ENCODE data around the gene LRMDA.

The LRMDA gene

DNA sequence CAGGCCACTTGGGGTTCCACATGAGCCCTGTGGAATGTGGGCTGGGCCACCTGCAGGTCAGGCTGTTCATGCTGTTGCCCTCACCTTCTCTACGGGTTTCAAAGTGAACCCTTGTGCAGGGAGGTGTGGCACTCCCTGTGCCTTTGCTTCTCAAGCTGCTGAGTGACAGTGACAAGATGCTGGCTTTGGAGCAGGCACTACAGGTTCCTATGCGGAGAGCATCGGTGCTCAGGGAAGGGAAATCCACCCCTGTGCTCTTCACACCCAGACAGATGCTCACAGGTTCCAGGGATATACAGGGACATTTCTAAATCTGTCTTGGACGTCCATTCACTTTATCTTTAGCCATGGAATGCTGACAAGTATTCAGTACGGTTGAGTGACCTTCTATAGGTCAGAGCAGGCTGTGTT lies 1005.0 kb downstream of the LRMDA start:
- DNase-seq: no peak

DNA sequence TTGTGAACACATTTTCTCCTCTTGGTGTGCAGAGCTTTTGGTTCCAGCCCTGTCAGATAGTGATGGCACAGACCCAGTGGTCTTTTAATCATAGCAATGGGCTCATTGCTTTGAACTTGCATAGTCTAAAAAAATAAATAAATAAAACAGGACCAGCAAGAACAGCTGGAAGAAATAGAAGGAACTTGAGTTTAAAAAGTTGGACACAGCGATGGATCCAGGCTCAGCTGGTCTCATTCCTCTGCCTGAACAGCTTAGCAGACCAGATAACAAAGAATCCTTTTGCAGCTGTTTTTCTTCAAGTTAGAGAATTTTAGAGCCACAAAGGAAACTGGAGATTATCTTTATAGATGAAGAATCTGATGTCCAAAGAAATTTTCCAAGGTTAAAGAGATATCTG lies 1005.6 kb downstream of the LRMDA start:
- DNase-seq: no peak

DNA sequence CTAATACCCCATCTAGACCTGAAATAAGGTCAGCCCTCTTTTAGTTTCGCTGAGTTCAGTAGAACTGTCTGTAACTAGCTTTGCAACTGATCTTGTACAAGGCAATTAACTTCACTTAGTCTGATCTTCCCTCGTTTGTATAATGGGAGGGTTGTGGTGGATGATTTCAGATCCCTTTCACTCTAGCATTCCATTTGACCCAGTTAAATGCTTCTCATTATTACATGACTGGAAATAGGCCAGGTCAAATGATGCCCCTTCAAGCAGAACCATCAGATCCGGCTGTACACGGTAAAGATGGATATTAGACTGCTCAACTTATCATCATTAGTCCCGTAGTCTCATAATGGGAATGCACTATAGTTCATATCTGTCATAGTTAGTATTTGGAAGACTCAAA lies 1009.0 kb downstream of the LRMDA start:
- DNase-seq: no peak

DNA sequence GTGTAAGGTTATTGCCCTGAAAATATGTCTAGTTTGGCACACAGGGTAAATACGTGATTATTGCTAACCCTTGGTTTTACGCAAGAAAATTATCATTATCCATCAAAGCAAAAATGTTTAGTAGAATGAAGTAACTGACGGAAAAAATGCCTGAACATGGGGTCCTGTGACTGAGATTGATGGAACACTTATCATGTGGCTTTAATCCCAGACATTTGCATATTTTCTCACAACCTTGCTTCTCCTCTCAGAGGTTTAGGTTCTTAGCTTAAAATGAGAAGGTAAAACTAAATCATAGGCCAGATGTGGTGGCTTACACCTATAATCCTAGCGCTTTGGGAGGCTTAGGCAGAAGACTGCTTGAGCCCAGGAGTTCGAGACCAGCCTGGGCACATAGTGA lies 1010.7 kb downstream of the LRMDA start:
- no peak for DNase-seq

DNA sequence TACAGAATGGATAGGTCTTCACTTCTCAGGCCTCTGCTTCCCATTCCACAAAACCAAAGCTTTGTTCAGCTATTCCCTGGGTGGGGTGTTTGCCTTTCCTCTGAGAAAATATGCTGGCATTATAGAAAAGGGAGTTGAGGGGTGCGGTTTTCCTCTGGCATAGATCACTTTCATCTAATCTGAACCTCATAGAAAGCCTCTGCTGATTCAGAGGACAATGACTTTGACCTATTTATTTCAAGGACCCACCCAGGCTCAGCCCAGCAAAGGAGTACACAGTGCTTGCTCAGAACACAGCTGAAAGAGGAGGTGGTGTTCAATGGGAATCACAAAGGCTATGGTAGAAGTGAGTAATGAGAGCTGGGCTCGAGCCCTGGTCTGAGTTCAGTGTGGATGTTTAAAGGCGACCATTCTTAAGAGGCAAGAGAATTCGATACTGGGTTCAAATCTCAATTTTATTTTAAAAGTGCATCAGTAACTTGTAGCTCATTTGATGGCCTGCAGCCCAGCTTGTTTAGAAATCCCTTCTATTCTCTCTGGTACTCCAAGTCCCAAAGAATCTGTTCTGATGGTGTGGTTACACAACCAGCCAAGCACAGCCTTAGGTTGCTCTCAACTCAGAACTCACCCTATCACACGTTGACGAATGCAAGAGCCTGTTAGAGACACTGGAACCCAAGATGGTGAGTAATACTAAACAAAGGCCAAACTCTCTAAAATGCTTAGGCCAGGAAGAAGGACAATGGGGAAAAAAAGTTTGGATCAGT lies 1012.8 kb downstream of the LRMDA start:
- DNase-seq: no peak

DNA sequence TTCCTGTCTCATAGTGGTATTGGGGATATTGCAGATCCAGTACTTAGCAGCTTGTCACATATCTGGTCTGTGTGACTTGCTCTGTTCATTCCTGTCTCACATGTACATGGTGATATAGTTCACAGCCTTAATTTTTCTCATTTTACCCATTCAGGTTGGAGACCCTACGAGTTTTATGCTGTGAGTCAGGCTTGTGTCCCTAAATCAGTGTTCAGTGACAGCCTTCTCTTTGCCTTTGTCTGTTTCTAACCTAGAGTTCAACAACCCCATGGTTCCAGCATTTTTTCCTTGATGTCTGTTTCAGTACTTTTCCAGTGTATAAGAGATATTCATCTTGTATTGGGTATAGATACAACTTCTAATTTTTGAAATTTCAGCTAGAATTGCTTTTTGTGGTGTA lies 1016.2 kb downstream of the LRMDA start:
- no peak for DNase-seq

DNA sequence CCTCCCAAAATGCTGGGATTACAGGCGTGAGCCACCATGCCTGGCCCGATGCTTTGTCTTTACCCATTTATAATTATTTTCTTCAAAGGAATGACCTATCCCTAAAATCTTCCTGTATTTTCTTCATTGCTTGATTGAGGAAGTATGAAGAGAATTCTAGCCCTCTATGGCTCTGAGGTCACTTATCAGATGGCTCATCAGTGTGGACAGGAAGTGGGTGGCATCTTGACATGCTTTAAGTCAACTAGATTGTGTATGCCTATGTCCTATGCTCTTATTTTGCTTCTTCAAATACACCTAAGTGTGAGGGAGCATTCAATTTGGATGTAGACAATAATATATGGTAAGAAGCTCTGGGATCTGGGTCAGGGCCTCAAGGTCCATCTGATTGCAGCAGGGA lies 1020.5 kb downstream of the LRMDA start:
- no peak for DNase-seq

DNA sequence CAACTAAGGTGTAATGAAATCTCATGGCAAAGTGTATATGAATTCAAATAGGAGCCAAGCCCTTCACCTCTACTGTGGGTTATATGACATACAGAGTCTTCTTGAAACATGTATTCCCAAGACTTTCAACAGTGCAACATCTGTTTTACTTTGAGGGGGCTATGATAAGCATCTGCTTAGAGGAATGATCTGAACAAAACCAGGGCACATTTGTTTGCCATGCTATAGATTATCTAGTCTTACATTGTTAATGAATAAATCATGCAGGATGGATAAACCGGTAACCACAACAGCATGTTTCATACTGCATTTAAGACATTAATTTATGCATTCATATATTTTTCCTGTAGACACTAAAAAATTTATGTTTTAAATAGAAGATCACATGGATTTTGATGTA lies 1021.9 kb downstream of the LRMDA start:
- no peak for DNase-seq

DNA sequence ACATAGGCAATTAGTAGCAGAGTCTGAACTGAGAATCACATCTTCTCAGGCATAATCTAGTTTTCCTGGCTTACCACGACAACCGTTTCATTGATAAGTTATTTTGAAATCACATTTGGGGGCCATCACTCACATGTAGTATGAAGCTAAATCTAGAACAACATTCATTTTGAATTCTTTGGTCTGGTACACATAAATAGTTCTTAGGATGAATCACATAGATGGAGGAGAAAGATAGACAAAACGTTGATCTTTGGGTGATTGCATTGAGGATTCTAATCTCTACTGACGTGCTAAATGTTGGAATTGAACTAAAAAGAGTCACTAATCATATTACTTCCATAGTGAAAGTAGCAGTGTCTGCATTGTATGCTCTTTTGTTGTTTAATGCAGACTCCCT lies 1022.6 kb downstream of the LRMDA start:
- DNase-seq: no peak

DNA sequence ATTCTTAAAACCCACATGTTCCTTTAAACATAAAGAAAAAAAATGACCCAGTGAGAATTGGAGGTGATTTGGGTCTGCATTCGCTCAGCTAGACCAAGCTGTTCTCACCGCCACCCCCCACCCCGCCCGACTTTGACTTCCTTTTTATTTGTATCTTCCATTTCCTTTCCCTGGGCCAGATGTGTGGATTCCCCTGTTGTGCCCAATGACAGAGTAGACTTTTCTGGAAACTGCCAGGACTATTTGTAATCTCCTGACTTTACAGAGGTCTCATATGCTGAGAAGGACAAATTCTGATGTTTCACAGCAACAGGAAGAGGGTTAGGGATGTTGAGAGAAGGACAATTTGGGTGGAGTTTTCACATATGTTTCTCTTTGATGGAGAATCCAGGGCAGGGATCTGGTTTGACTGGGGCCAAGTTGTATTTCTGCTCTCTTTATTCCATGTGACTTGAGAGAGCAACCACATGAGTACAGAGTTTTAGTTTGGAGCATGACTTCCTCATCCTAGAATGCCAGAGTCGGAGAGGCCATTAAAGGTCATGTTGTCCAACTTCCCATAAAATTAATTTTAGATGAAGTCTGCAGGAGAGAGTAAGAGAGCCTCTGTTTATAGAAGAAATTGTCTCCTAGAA lies 1023.2 kb downstream of the LRMDA start:
- DNase-seq: no peak

DNA sequence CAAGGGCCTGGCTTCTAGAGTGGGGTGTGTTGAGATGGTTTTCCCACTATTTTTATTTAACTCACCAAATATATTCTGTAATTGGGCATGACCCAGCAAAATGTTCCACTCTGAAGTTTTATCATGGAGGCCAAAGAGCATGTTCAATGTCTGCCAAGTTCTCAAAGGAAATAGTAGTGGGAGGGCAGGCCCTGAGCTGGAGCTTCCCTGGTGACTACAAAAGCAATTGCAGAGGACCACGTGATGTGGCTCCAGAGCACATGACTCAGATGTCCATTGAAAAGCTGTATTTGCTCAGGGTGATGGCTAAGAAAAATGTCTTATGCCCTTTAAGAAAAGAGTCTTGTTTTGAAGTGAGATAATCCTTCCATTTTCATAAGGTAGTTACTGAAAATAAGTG lies 1024.8 kb downstream of the LRMDA start:
- DNase-seq: no peak

DNA sequence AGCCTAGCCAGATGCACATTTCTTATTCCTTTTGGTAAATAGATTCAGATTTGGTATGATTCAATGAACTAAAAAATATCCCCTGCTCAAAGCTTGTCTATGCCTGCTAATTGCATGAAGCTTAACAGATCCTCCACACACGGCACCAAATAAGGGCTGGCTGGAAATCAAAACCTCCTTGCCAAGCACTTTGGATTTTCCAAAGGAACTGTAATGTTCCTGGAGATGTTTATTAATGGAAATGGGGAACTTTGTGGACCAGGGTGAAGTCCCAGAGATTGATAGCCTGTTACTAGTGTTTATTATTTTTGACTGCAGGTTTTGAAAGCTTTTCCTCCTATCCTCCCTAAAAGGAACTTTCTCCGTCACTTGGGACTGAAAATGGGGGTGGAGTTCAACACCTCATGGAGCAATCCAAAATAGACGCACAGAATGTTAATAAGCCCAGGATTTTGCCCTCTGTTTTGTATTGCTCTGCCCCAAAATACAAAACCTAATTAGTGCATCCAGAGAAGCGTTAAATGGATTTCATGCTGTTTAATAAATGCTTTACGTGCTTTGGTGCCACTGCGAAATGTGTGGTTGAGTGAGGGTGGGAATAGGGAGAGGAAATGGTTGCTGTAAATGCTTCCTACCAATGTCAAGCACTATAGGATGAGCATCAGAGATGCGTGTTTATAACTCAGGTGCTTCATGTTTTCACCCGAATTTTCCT lies 1027.7 kb downstream of the LRMDA start:
- DNase-seq: no peak

DNA sequence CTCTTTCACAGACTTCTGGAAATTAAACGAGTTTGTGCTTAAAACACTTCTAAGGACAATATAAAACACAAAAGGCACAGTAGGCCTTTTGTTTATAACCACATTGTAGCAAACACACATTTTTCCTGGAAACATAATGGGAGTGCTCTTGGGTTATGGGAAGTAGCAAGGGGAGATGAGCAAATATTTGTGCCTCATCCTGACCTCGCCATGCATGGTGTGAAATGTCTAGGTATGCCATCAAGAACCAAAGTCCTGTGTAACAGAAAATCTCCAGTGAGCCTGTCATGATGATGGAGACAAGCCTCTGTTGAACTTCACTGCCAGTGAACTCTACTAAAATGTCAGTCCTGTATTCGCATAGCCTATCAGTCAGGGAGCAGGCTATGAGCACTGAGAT lies 1029.6 kb downstream of the LRMDA start:
- no peak for DNase-seq

DNA sequence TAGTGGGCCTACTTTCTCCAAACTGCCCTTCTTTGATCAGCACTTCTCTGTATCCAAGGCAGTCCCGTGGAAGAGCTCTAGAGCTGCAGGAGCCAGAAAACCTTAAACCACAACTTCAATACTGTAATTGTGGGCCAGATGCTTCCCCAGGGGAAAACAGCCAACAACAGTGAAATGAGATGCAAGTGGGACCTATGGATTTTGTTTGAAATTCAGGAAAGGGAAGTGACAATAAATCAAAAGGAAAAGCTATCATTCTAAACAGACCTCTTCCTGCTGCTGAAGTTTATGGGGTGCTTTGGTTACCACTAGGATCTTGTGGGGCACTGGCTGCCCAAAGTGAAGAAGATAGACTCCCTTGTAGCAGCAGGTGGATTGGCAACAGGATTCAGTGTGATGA lies 1031.7 kb downstream of the LRMDA start:
- no peak for DNase-seq

DNA sequence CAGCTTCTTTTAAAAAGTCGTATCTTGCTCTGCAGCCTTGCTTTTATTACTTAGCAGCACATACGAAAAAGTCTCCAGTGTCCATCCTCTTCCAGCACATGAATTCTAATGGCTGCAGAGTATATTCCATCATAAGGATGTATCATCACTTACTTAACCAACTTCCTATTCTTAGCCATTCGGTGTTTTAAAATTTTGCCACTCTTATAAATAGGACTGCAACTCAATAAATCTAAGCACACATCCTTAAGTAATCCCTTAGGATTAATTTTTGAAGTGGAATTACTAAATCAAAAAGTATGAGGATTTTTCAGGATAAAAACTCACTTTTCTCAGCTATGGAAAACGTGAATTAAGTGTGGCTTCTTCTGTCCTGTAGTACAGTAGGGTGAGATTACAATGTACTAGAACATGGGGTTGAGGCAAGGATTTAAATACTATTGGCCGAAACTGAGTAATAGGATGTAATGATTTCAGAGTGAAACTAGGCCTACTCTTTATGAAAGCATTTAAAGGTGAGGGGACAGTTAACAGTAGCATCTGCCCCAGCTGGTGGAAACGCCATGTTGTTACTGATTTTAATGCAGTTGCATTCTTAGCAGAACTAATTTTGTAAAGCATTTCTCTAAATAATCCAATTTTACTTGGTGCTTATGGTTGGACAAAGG lies 1035.5 kb downstream of the LRMDA start:
- DNase-seq: no peak

DNA sequence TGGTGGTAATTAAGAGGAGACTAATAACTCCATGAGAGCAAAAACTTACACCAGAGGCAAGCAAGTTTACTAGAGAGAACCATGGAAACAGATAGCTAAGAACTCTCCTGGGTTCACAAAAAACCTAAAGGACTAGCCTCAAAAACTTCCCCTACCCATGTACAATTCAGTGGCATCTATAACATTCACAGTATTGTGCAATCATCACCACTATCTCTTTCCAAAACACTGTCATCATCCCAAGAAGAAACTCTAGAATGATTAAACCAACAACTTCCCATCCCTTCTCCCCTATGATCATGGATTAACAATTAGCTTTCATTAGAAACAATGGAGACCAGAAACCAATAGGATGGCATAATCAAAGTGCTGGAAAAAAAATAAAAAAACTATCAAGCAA lies 1038.3 kb downstream of the LRMDA start:
- no peak for DNase-seq

DNA sequence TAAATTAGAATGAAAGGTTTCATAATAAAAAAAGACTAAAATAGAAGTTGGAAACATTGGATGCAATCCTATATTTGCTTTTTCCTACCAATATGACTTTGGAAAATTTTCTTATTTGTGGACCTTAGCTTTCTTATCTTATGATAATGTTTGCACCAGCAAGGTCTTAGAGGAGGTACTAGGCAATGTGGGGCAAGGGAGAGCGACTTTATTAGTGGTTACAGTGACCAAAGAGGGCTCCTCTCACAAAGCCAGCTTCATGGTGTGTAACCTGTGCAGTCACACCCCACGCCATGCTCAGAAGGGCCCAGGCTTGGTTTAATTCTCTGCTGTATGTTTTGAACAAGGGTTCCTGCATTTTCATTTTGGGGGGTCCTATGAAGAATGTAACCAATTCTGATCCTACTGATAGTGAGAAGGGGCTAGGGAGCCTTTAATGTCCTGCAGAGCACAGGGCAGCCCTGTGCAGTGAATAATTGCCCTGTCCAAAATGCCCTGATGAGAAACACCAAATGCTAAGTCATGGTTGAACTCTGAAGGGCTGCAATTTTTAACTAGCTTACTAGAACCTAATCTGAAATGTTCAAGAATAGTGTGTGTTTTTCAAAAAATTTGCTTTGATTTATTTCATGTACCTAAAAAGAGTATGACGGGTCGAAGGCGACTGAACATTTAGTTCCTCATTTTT lies 1047.8 kb downstream of the LRMDA start:
- DNase-seq: no peak

DNA sequence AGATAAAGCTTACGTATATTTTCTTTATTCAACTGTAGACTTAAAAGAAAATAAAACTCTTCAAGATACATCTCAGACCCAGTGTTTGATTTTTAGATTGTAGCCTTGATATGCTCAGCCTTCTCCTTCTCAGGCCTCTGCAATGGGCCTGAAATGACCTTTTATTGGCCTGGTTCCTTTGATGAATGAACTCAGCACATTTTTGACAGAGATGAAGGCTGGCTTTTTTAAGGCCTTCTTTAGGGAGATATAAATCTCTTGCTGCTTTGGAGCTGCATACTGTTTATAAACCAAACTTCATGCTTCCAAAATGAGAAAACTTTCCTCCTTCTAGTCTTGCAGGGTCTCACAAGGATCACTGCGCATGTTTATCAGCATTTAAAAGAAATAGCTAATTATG lies 1049.8 kb downstream of the LRMDA start:
- DNase-seq: no peak

DNA sequence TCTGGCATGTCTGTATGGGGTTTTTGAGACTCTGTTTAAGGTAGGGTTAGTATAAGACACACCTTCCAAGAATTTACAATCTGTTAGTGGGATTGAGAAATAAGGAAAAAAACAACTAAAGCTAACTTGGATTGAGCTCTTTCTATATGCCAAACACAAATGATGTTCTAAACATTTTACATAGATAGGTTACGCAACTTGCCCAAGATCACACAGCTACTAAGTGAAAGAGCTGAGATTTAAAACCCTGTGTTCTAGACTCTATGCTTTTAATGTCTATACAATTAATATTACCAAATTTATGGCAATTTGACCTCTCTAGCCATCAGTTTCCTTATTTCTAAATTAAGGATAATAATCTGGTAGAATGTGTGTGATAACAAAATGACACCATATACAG lies 1056.2 kb downstream of the LRMDA start:
- no peak for DNase-seq

DNA sequence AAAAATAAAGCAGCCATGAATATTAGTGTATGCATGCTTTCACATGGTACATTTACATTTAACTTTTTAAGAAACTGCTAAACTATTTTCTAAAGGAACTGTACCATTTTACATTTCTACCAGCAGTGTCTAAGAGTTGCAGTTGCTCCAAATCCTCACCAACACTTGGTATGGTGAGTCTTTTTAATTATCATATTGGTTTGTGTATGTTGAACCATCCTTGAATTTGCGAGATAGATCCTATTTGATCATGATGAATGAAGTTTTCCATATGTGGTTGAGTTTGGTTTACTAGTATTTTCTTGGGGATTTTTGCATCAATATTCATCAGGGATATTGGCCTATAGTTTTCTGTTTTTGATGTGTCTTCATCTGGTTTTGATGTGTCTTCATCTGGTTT lies 1057.2 kb downstream of the LRMDA start:
- DNase-seq: no peak

DNA sequence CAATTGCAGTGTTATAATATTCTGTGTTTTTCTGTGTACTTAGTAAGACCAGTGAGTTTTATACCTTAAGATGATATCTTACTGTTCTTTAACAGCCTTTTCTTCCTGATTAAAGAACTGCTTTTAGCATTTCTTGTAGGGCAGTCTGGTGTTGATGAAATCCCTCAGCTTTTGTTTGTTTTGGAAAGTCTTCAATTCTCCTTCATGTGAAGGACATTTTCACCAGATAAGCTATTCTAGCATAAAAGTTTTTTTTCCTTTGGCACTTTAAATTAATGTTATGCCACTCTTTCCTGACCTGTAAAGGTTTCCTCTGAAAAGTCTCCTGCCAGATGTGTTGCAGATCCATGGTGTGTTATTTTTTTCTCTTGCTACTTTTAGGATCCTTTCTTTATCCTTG lies 1059.8 kb downstream of the LRMDA start:
- no peak for DNase-seq

DNA sequence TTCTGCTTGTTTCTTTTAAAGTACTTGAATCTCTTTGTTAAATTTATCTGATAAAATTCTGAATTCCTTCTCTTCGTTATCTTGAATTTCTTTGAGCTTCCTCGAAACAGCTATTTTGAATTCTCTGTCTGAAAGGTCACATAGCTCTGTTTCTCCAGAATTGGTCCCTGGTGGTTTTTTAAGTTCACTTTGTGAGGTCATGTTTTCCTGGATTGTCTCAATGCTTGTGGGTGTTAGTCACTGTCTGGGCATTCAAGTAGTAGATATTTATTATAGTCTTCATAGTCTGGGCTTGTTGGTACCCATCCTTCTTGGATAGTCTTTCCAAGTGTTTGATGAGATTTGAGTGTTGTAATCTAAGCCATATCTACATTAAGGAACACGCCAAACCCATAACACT lies 1060.6 kb downstream of the LRMDA start:
- no peak for DNase-seq

Measured in cerebellar nuclear complex (tissue), 1 donor.